Sigmoid colon (tissue), 4 donors: Measurements from ENCODE around the gene C16orf87.

ENCODE experiments used
- CTCF ChIP-seq, 4 experiments: fragments of 450-650 bp in 3 of 4; fragments of 200-600 bp in 1 of 4; IDR thresholded peaks; one replicate each; pipeline ENCODE4 v1.5.1; 2016 to 2019; ENCODE audit warnings: antibody characterized with exemption in 4 of 4, mild to moderate bottlenecking in 3 of 4, moderate library complexity in 2 of 4
- EP300 ChIP-seq, 4 donors: sonication (generic); formaldehyde crosslinking; IDR thresholded peaks; one replicate each; pipeline ENCODE4 v1.6.1; 2017; ENCODE audit warnings: antibody characterized with exemption in 4 of 4
- POLR2A ChIP-seq, 2 donors: fragments of 450-650 bp; IDR thresholded peaks; one replicate each; pipeline ENCODE4 v1.6.1; 2016; ENCODE audit warnings: antibody characterized with exemption in 2 of 2, mild to moderate bottlenecking in 2 of 2, moderate library complexity in 2 of 2
- POLR2AphosphoS5 ChIP-seq, 4 donors: sonication (generic); formaldehyde crosslinking; IDR thresholded peaks; one replicate each; pipeline ENCODE4 v1.6.1; 2017; ENCODE audit warnings: antibody characterized with exemption in 4 of 4

GRCh38 chr16:46862555-46863447 lies 31.8 kb upstream of the C16orf87 start:
- TF ChIP-seq CTCF (IDR thresholded peaks at IDR 0.05): no peak
- no peak for TF ChIP-seq POLR2AphosphoS5 (IDR thresholded peaks at IDR 0.05)
- TF ChIP-seq POLR2A (IDR thresholded peaks at IDR 0.05): no peak
- no peak for TF ChIP-seq EP300 (IDR thresholded peaks at IDR 0.05)
